Right hindlimb (tissue), 1 donor: ENCODE measurements around the gene ZMYM4.

ENCODE experiments used
- DNase-seq: peaks from one replicate; pipeline ENCODE4 v3.0.0-alpha.2; 2018

The ZMYM4 gene

DNA sequence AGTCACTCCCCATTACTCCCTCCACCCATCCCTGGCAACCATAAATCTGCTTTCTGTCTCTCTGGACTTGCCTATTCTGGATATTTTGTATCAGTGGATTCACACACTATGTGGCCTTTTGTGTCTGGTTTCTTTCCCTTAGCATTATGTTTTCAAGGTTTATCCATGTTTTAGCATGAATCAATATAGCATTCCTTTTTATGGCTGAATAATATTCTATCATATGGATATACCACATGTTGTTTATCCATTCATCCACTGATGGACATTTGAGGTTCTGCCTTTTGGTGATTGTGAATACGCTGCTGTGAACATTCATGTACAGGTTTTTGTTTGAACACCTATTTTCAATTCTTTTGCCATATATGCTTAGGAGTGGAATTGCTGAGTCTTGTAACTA is 140.4 kb downstream of the ZMYM4 start:
- no peak for DNase-seq

DNA sequence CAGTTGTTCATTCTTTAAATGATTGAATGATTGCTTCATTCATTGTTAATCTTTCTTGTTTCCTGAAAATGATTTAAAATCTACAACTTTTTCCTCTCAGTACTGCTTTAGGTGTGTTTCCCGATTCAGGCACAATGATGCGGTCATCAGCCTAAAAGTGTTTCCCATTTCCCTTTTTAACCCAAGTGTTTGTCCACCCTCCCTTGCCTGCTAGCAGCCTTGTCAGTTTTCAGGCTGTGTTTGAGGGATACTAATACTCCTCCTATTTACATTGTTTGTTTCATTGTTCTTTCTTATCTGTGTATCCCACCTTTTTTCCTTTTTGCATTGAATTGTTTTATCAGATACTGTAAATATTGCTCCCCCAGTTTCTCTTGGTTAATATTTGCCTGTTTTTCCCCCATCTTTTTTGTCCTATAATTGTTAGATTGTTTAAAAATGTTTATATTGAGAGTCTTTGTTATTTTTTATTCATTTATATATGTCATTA is 157.6 kb downstream of the ZMYM4 start:
- DNase-seq, result no peak

DNA sequence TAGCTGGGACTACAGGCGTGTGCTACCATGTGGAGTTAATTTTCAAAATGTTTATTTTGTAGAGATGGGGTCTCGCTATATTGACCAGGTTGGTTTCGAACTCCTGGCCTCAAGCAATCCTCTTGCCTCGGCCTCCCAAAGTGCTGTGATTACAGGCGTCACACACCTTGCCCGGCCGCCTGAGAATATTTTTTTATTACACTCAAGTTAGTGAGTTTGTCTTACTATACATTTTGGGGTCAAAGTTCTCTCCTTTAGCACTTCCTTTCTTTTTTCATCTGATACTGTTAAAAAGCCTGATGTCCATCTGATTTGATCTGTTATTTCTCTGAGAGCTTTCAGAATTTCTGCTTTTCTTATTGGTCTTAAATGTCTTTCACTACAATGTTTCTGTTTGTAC is 159.9 kb downstream of the ZMYM4 start:
- no peak for DNase-seq

DNA sequence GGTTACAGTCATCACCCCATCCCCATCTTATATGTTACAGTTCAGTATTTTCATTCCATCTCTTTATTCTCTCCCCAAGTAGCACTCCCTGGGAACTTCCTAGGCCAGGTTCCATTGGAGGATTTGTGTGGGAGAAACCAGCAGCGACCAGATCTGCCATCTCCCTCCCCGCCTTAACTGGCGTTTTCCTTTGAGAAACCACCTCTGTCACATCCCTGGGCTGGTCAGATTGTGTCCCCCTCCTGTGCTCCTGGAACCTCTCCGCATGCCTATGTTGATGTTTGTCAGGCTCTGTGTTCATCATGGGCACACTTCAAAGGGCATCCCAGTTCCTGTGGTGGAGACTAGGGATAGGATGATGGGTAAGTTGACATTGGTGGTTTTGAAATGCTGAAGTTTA is 162.3 kb downstream of the ZMYM4 start:
- no peak for DNase-seq

DNA sequence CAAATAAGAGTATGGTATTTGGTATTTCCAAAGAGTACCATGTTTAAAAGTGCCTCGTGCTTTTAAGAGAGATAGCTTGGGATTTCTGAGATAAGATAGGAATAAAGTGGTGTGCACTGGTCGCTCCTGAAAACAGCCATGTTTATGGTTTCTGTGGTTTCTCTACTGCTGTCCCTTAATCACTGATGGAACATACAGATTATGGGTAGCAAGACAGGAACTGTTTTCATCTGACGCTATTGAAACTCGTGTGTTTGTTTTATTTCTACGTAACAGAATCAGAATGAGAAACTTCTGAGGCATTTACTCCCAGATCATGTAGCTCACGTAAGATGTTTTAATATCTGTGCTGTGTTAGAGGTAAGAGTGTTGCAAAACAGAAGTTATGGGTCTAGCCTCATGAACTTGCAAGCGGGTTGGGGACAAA is 162.7 kb downstream of the ZMYM4 start:
- no peak for DNase-seq

DNA sequence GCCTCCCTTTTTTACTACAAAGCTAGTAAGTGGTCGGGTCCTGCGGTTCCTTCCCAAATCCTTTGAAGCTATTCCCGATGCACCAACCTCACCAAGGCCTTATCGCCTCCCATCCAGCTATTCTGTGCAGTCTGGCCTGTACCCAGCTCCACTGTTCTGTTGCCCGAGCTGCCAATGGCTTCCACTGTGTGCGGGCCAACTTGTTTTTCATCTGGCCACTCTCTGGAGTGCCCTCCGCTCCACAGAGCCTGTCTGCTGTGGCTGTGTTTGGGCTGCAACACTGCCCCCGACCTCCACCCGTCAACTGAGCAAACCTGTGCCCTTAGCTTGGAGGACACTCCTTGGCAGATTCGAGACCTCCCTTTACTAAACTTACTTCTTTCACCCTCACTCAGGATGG is 163.7 kb downstream of the ZMYM4 start:
- no peak for DNase-seq

DNA sequence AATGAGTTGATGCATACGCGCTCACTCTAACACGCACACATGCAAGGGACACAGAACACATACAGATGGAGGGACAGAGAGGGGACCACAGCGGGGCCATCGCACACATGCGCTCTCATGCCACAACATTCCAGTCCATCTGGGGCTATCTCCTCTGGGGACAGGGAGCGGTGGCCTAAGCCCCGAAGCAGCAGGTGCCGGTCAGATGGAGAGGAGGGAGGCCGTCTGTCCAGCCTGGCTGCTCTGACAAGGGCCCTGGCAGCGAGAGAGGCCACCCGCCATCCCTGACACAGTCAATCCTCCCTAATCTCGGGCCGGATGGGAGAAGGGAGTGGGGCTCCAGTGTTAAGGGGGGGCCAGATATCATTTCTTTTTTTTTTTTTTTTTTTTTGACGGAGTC is 165.2 kb downstream of the ZMYM4 start:
- DNase-seq, result no peak

DNA sequence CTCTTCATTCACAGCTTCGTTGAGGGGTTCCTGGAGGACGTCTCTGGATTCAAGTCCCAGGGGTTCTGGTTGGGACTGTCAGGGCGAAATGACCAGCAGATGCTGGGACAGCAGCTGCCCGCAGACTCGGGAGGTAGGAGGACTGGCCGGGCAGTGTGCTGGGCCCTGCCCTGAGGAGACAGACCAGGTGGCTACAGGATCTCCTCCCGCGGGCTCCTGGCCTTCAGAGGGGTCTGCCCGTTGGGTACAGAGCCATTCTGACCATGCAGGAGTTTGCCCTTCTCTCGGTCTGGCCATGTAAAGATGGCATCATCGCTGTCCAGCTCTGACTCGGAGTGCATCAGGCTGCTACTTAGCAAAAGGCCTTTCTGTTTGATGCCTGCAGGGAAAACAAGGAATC is 166.2 kb downstream of the ZMYM4 start:
- DNase-seq, result no peak

DNA sequence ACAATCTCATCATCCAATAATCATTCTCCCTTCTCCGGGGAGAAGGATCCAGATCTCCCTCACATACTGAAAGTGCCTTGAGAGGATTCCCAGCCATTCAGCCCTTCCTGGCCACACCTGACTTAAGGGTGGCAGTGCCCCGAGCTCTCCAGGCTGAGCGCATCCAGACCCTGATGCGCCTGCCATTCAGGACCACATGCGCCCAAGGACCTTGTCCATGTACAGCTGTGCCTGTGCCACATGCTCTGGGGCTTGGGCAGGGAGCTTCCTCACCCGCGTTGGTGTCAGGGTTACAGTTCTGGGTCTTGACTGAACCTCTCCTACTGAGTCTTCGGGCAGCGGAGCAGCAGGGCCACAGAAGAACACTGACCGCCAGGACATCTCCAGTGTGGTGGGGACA is 167.6 kb downstream of the ZMYM4 start:
- DNase-seq, result no peak

DNA sequence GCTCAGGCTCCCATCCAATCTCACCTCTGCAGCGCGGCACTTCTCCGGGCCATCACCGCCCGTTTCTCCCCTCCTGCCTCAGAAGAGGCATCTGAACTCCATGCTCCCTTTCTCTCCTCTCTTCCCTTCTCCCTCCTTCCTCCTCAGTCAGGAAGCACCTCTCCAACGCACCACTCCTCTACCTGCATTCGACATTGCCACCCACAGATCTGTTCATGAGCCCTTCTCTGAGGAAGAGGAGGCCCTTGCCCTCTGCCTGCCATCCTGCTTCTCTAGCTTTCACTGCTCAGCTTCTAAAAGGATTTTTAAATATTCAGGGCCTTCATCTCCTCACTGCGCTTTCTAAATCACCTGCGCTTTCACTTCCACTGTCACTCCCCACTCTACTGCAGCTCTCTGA is 168.7 kb downstream of the ZMYM4 start:
- DNase-seq, result no peak

DNA sequence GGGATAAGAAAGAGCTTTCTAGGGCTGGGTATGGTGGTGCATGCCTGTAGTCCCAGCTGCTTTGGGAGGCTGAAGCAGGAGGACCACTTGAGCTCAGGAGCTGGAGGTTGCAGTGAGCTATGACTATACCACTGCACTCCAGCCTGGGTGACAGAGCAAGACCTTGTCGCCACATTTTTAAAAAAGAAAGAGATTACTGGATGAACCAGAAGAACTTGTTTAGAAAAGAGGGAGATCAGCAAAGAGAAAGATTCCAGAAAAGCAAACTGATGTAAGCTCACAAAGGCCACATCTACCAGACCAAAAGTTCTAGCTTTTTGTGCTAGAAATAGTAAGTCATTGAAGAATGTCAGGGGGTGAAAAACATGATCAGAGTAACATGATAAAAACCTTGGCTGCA is 171.1 kb downstream of the ZMYM4 start:
- no peak for DNase-seq

DNA sequence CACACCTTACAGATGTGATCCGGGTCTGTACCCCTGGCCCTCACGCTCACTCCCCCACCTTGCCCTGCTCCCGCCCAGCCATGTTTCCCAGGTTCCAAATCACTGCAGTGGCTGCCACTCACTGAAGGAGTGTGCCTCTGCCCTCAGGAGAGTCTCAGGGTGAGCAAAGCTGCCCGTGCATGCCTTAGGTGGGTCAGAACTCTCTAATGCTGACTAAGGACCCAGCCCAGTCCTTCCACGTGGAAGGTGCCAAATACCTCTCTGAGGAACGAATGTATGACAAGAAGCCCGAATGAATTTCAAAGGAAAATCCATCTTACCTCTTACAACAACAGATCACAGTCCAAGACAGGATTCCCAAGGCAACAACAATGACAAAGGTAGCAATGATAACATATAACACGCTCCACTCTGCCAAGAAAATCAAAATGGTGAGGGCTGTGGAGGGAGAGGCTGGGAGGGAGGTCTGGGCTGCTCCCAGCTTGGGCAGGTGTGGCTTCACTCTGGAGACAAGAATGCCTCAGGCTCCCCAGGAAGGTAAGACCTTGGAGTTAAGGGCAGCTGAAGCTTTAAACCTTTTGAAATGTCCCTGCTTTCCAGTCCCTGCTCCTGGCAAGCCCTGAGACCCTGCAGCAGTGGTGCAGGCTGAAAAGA is 173.5 kb downstream of the ZMYM4 start:
- no peak for DNase-seq

DNA sequence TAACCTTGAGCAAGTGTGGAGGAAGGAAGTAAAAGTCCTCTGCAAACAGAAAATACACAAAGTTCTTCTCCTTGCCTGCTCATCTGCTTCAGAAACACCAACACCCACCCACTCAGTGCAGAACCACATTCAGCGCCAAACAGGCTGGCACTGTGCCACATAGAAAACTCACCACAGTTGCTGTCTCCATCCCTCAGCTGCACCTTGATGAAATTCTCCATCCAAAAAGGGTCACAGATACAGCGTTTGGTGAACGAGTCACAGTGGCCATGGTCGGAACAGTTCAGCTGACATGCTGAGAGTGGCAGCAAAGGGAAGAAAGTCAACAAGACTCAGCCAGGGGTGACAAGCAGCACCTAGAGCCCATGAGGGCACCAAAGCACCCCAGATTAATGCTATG is 174.2 kb downstream of the ZMYM4 start:
- no peak for DNase-seq

DNA sequence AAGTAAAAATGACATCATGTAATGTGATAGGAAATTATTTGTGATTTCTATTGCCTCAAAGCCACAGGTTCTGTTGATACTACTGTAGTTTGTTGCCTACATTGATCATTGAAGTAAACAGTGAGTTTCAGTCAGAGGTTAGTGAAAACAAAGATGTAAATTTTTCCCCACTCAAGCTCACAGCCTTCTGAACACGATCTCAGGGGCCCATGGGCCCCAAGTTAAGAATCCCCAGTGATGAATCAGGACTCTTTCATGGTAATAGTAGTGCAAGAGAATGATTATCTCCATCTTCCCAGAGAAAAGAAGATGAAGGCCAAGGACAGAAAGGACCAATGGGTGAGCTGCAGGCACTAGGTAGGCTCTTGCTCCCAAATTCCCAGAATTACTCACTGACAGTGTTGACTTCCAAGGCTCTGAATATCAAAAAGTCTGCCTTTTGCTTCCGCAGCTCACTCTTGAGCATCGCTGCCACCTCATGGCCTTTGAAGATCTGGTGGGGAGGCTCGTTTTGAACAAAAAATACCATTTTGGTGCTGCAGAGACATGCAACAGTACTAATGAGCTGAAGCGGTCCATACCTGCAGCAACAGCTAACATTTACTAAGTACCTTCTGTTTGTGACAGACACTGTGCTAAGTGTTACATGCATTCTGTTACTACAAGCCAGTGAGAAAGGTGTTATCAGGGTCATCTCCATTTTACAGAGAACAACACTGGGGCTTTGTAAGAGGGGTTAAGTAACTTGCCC is 175.4 kb downstream of the ZMYM4 start:
- no peak for DNase-seq

DNA sequence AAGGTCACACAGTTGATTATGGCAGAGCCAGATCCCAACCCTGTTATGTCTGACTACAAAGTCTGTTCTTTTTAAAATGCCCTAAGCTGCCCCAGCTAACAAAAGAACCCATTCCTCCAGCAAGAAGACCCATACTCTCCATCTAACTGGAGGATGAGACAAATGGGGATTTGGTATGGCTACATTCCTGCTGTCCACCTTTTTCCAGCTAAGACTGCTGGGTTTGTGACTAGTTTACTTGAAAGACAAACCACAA is 175.9 kb downstream of the ZMYM4 start:
- DNase-seq, result no peak

DNA sequence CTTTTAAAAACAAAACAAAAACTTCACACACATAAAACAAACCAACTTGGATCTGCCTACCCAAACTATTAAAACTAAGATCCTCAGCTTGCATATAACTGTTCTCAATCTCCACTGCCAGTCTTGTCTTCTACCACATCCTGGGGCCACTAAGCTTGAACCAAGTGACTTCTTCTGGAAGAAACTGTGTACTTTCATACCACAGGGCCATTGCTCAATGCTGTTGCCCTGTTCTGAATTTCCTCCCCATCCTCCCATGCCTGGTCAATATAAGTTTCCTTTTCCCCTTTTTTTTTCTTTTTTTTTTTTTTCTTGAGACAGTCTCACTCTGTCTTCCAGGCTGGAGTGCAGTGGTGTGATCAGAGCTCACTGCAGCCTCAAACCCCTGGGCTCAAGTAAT is 178.8 kb downstream of the ZMYM4 start:
- no peak for DNase-seq

DNA sequence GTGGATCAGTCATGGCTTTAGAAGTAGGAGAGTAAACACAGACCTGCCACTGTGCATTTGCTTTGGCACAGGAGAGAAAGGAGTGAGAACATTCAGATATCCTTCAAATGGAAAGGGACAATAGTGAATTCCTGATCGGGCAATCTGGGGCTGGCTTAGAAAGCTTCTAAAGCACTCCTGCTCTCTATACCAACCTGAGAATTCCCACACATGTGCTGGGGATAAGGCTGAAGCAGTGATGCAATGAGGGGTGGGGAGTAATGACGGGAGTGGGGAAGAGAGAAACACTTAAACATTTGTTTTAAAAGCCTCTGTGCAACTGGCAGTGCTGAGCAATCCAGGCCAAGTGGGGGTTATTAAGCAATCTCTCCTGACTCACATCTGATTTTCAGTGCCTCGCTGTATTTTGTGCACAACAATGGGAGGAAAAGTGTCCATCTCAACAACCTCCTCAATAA is 179.9 kb downstream of the ZMYM4 start:
- no peak for DNase-seq

DNA sequence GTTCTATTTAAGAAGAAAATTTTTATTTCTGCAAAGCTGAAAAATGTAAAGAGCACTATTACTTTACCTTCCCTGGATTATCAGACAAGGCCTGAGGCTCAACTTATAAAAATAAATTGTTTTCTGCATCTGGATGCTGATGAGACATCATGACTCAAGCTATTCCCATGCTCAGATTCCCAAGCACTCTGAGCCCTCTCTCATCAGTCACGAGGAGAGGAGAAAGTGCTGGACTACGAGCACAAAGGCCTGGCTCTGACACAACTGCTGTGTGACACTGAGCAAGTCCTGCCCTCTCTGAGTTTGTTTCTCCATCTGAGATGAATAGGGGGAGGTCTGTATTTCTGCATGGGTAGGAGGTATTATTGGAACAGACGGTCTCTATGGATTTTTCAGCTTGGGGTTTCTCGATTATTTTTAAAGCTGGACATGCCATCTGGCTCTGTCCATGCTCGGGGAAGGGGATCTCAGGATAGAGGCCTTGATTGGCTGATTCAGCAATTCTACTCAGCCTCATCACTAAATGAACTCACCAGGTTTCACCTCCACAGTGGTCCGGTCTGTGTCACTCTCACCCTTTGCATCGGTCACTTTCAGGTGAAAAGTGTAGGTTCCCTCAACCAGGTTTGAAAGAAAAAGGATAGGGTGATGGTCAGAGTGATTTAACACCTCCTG is 181.0 kb downstream of the ZMYM4 start:
- DNase-seq, result no peak

DNA sequence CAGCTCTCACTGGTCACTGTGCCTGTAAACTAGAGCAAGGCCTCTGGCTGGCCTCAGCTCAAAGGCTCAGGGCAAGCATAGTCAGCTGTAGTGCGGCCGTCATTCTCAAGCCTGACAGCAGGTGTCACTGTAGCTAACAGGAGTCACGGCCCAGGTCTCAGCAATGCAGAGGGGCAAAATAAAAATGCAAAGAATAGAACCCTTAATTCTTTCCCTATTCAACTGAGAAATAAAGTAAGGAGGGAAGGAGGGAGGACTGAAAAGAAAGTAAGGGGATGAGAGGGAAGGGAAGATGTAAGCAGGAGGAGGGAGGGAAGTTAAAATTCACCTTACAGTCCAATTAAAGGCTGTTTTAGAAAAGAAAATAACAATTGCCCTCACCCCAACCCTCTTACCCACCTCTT is 182.6 kb downstream of the ZMYM4 start:
- DNase-seq, result peak; percentile 81

DNA sequence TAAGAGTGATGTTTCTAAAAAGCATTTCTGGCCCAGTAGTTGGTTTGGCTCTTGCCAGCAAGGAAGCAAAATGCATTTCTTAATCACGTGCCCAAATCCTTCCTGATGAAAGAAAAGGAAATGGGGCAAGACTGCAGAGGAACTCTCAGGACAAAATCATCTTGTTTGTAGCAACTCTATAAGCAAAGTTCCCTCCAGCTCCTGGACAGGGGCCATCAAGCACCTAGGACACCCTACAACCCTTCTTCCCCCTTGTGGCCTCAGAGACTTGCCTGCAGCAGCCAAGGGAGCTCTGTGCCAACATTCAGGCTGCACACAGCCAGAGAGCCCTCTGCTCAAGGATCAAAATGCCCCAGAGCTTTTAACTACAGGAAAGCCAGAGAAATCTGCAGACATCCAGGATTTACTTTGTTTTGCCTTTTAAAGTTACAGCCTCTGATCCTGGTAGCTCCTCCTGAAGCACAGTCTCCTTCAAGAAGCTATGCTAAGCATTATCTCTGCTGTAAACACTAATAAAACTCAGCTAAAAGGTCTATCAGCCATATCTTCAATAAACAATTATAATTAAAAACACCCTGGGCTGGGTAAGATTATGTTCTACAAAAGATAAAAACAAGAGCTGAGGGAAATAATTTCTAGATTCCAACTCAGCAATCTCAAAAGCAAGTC is 183.7 kb downstream of the ZMYM4 start:
- DNase-seq, result peak; percentile 40

DNA sequence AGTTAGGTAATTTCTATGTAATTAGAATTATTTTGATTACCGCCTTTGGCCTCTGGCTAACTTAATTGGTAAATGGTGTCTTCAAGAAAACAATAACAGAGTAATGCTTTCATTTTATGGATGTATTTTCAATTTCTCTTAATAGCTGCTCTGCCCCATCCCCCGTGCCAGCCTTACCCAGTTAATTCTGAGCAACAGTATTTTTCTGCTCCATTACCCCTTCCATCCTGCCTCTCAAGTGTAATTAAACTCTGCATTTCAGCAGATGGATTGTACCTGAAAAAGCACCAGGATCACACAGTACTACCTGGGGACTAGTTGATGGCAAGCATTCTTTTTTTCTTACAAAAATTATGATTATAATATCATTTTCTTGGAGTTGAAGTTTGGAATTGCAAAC is 184.5 kb downstream of the ZMYM4 start:
- no peak for DNase-seq

DNA sequence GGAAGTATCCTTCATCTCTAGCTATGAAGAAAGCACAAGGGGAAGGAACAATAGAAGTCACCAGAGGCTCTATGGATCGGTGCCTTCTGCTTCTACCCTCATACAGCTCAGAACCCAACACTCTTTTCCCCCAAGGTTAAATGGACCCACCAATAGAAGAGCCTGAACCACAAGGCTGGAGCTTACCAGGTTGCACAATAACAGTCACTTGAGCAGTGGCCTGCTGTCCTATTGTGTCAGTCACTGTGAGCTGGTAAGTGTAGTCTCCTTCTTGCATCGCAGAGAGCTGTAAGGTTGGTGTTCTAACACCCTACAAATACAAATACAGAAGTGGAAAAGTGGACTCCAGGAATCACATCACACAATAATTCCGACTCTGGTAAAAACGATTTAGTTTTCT is 185.7 kb downstream of the ZMYM4 start:
- DNase-seq, result no peak

DNA sequence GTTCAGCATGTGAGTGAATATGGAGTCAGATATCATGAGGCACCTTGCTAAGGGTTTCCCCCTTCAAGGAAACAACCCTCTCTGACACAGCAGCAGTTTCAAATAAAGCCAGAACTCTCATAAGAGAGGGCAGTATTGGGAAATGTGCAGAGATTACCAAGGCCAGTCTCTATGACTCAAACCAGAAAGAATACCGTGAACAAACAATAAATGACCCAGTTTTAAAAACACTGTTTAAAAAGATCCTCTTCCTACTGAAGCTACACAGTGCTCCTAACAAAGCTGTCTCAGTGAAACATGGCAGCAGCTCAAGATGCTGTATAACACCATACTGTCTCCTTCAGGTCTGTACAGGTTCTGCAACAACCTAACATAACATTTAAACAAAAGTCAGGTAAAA is 186.1 kb downstream of the ZMYM4 start:
- DNase-seq, result no peak

DNA sequence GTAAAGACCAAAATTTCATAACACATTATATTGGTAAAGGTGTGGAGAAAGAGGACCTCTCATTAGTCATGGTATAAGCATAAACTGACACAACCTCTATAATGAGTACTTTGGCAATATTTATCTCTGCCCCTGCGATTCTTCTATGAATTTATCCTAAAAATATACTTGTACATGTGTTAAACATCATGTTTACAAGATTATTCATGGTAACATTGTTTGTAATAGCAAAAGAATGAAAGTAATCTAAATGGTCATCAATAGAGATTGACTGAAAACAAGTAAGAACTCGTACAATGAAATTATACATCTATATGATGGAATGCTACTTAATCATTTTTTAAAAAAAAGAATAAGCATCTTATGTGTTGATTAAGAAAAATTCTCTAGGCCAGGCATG is 192.3 kb downstream of the ZMYM4 start:
- DNase-seq, result no peak
